OCI-M1 (cell line): ENCODE measurements around the gene ZMYND12.
"Not testable (repeated sequence)": the region's sequence is repeated elsewhere in the genome, so short reads cannot be mapped to it uniquely, and the experiment has no call there.

Experiments used
- DNase-seq: peaks from one replicate; lab custom pipeline; 2025; lab: John Stamatoyannopoulos, UW

ZMYND12 gene

GRCh38 chr1:42456010-42456753, at the start of gene ZMYND12, which contains the start of gene PPCS:
ZMYND12 (minus strand) TSS chr1:42456022; CDS start chr1:42455997, 25 bp downstream.
PPCS (plus strand) TSS chr1:42456543; CDS start chr1:42456566, 23 bp downstream.
- DNase-seq, result peak; percentile 92

- peak; percentile 10 for DNase-seq
Observed at GRCh38 chr1:42504535-42505128, 48.8 kb upstream of the ZMYND12 start.

GRCh38 chr1:42502031-42502430, 46.2 kb upstream of the ZMYND12 start:
- not testable (repeated sequence) for DNase-seq

GRCh38 chr1:42490237-42490636, 34.4 kb upstream of the ZMYND12 start:
- DNase-seq, result no peak

GRCh38 chr1:42484382-42484781, 28.6 kb upstream of the ZMYND12 start:
- DNase-seq, result no peak

GRCh38 chr1:42482635-42483153, 26.9 kb upstream of the ZMYND12 start:
- no peak for DNase-seq

GRCh38 chr1:42480921-42481320, 25.1 kb upstream of the ZMYND12 start:
- no peak for DNase-seq

- DNase-seq, result peak; percentile 21
Observed at GRCh38 chr1:42479621-42480020, 23.8 kb upstream of the ZMYND12 start.

GRCh38 chr1:42477775-42478174, 22.0 kb upstream of the ZMYND12 start:
- DNase-seq, result no peak

- not testable (repeated sequence) for DNase-seq
Observed at GRCh38 chr1:42477354-42477753, 21.5 kb upstream of the ZMYND12 start.

- DNase-seq, result no peak
Observed at GRCh38 chr1:42476605-42477004, 20.8 kb upstream of the ZMYND12 start.

GRCh38 chr1:42469727-42470126, 13.9 kb upstream of the ZMYND12 start:
- DNase-seq, result no peak

GRCh38 chr1:42466030-42466429, 10.2 kb upstream of the ZMYND12 start:
- DNase-seq, result no peak

- DNase-seq, result no peak
Observed at GRCh38 chr1:42463921-42464320, 8.1 kb upstream of the ZMYND12 start.

- DNase-seq, result peak; percentile 98
Observed at GRCh38 chr1:42462828-42463763, 7.3 kb upstream of the ZMYND12 start, which contains the start of gene CCDC30. CCDC30 (plus strand) TSS chr1:42463286; CDS start chr1:42480552, 17,266 bp downstream.

- DNase-seq, result no peak
Observed at GRCh38 chr1:42461196-42461595, 5.4 kb upstream of the ZMYND12 start.

GRCh38 chr1:42456754-42457089, 900 bp upstream of the ZMYND12 start:
- DNase-seq, result peak; percentile 77

GRCh38 chr1:42454403-42454802, 1.4 kb downstream of the ZMYND12 start:
- DNase-seq, result no peak

GRCh38 chr1:42453386-42453785, 2.4 kb downstream of the ZMYND12 start:
- no peak for DNase-seq

GRCh38 chr1:42450061-42450460, 5.8 kb downstream of the ZMYND12 start:
- DNase-seq, result no peak

- DNase-seq, result peak; percentile 43
Observed at GRCh38 chr1:42449256-42449655, 6.6 kb downstream of the ZMYND12 start.

GRCh38 chr1:42442662-42443061, 13.2 kb downstream of the ZMYND12 start:
- no peak for DNase-seq
